SK-N-SH (cell line): ENCODE measurements around the gene PLAGL2. TPM values are rescaled to one million over a fixed set of nuclear protein-coding genes. Genes with fewer than 3 reads are reported as not detected.

Source experiments
- CTCF ChIA-PET: fragments of 300-600, 350-600 bp; formaldehyde crosslinking; extraction: SDS; loops from one replicate; lab custom pipeline; 2021; lab: Yijun Ruan, JAX
- POLR2A ChIA-PET: fragments of 350-600 bp; sonication (Branson Sonifier 250); formaldehyde crosslinking; extraction: SDS; loops from one replicate; lab custom pipeline; 2020; ENCODE audit warnings: antibody characterized with exemption, inconsistent platforms; lab: Yijun Ruan, JAX
- DNase-seq: peaks from one replicate; pipeline ENCODE4 v3.0.0; 2012
- H2AFZ ChIP-seq: fragments of 200-600 bp; sonication (generic); 2 replicates; pipeline ENCODE4 v1.8.1; 2016; ENCODE audit warnings: antibody characterized with exemption, mild to moderate bottlenecking, low read depth
- H3F3A ChIP-seq: fragments of 200-600 bp; sonication (generic); replicated peaks from 2 replicates; pipeline ENCODE3; 2016; ENCODE audit warnings: antibody characterized with exemption, mild to moderate bottlenecking; ENCODE audit not compliant: insufficient read depth
- H3K27ac ChIP-seq, 2 experiments: fragments of 200-500 bp in 1 of 2; fragments of 200-600 bp in 1 of 2; sonication (Bioruptor generic) in 1 of 2; sonication (generic), shearing (Covaris generic) in 1 of 2; 2 replicates each; pipeline versions ENCODE4 v1.5.1 to v1.6.1; 2014 to 2016; ENCODE audit warnings: low read depth in 2 of 2, inconsistent platforms in 1 of 2, low read length in 1 of 2, mild to moderate bottlenecking in 1 of 2, mixed read lengths in 1 of 2
- H3K27me3 ChIP-seq: fragments of 200-600 bp; sonication (generic), shearing (Covaris generic); 2 replicates; pipeline ENCODE4 v1.6.1; 2016; ENCODE audit warnings: mixed run types; ENCODE audit not compliant: insufficient read depth
- H3K36me3 ChIP-seq, 2 experiments: fragments of 200-500 bp in 1 of 2; fragments of 200-600 bp in 1 of 2; sonication (Bioruptor generic) in 1 of 2; sonication (generic) in 1 of 2; replicated peaks in 1 of 2; 2 replicates each; pipeline versions ENCODE3 to v1.5.1; 2014 to 2016; ENCODE audit warnings: low read length in 1 of 2, mild to moderate bottlenecking in 1 of 2; ENCODE audit not compliant: insufficient read depth in 2 of 2, control insufficient read depth in 1 of 2
- H3K4me1 ChIP-seq, 2 experiments: fragments of 200-500 bp in 1 of 2; fragments of 200-600 bp in 1 of 2; sonication (Bioruptor generic) in 1 of 2; sonication (generic), shearing (Covaris generic) in 1 of 2; 2 replicates each; pipeline versions ENCODE4 v1.5.1 to v1.6.1; 2014 to 2016; ENCODE audit warnings: low read depth in 1 of 2, low read length in 1 of 2, mixed run types in 1 of 2; ENCODE audit not compliant: insufficient read depth in 2 of 2, control insufficient read depth in 1 of 2
- H3K4me2 ChIP-seq: fragments of 200-600 bp; sonication (generic), shearing (Covaris generic); 2 replicates; pipeline ENCODE4 v1.6.1; 2017; ENCODE audit warnings: mixed run types
- H3K4me3 ChIP-seq, 2 experiments: fragments of 200-500 bp in 1 of 2; fragments of 200-600 bp in 1 of 2; sonication (Bioruptor generic) in 1 of 2; sonication (generic), shearing (Covaris generic) in 1 of 2; 2 replicates each; pipeline versions ENCODE4 v1.5.1 to v1.8.1; 2014 to 2016; ENCODE audit warnings: low read depth in 2 of 2, inconsistent platforms in 1 of 2, low read length in 1 of 2, mild to moderate bottlenecking in 1 of 2, mixed read lengths in 1 of 2, moderate library complexity in 1 of 2
- H3K79me2 ChIP-seq: fragments of 200-600 bp; sonication (generic); 2 replicates; pipeline ENCODE4 v1.8.1; 2017; ENCODE audit warnings: mild to moderate bottlenecking; ENCODE audit not compliant: insufficient read depth
- H3K9ac ChIP-seq: fragments of 200-600 bp; sonication (generic); 2 replicates; pipeline ENCODE4 v1.6.1; 2017; ENCODE audit warnings: mixed run types
- H3K9me2 ChIP-seq: fragments of 200-600 bp; sonication (generic); 2 replicates; pipeline ENCODE4 v1.6.1; 2017; ENCODE audit warnings: mixed run types
- H3K9me3 ChIP-seq: fragments of 200-600 bp; sonication (generic); 2 replicates; pipeline ENCODE4 v1.6.1; 2017; ENCODE audit warnings: mixed run types, mild to moderate bottlenecking, moderate library complexity
- H4K20me1 ChIP-seq: fragments of 200-600 bp; sonication (generic); 2 replicates; pipeline ENCODE4 v1.6.1; 2017; ENCODE audit warnings: mild to moderate bottlenecking, mixed run types; ENCODE audit not compliant: insufficient read depth
- EP300 ChIP-seq, 2 experiments: IDR thresholded peaks; 2 replicates each; pipeline versions ENCODE4 v1.4.0 to v1.6.1; 2012; ENCODE audit warnings: borderline replicate concordance in 1 of 2, low read depth in 1 of 2, low read length in 1 of 2
- FOXJ3 ChIP-seq: sonication (generic); formaldehyde crosslinking; IDR thresholded peaks from 2 replicates; pipeline ENCODE4 v1.5.1; 2020; ENCODE audit warnings: mild to moderate bottlenecking, missing genetic modification reagents
- JUND ChIP-seq: IDR thresholded peaks from 2 replicates; pipeline ENCODE4 v1.4.0; 2012
- MAX ChIP-seq: IDR thresholded peaks from 2 replicates; pipeline ENCODE4 v1.4.0; 2012; ENCODE audit warnings: low read depth
- MEF2A ChIP-seq: IDR thresholded peaks from 2 replicates; pipeline ENCODE4 v1.4.0; 2012; ENCODE audit warnings: low read depth, borderline replicate concordance
- MXI1 ChIP-seq: IDR thresholded peaks from 2 replicates; pipeline ENCODE4 v1.6.1; 2012; ENCODE audit warnings: mild to moderate bottlenecking, low read depth, low read length, improper control_type of control experiment
- NFIC ChIP-seq: IDR thresholded peaks from 2 replicates; pipeline ENCODE4 v1.4.0; 2012; ENCODE audit warnings: borderline replicate concordance
- POLR2AphosphoS5 ChIP-seq: IDR thresholded peaks from 2 replicates; pipeline ENCODE4 v1.6.1; 2012; ENCODE audit warnings: low read depth, low read length
- RFX5 ChIP-seq: IDR thresholded peaks from 2 replicates; pipeline ENCODE4 v1.6.1; 2012; ENCODE audit warnings: mild to moderate bottlenecking, improper control_type of control experiment, low read length
- SIN3A ChIP-seq: IDR thresholded peaks from 2 replicates; pipeline ENCODE4 v1.6.1; 2012; ENCODE audit warnings: low read depth, mild to moderate bottlenecking, low read length, moderate library complexity, borderline replicate concordance
- SMC3 ChIP-seq: IDR thresholded peaks from 2 replicates; pipeline ENCODE4 v1.6.1; 2012; ENCODE audit warnings: low read depth, low read length, improper control_type of control experiment
- TCF12 ChIP-seq: IDR thresholded peaks from 2 replicates; pipeline ENCODE4 v1.4.0; 2012
- TEAD4 ChIP-seq: IDR thresholded peaks from 2 replicates; pipeline ENCODE4 v1.4.0; 2012; ENCODE audit warnings: mild to moderate bottlenecking, borderline replicate concordance; ENCODE audit not compliant: insufficient read depth
- YY1 ChIP-seq: IDR thresholded peaks from 2 replicates; pipeline ENCODE4 v1.4.0; 2012; ENCODE audit warnings: low read depth, mild to moderate bottlenecking
- WGBS: methylation state at CpG from one replicate; pipeline ENCODE4 v1.1.6; 2017; ENCODE audit warnings: low lambda C conversion rate; 5-methylcytosine and 5-hydroxymethylcytosine counted together
- polyA plus RNA-seq, 3 experiments: library from polyadenylated mRNA; depleted of rRNA; stranded (reverse); fragments of >200 nt; gene quantifications; 2 replicates each; pipeline ENCODE4 v1.2.3, GENCODE V29; 2012
- TF ChIP-seq, protein P1 (sequence below): fragments of 150-350 bp; IDR thresholded peaks from 2 replicates; pipeline ENCODE4 v1.6.1; 2016; ENCODE audit warnings: mild to moderate bottlenecking, low read depth, low read length
- TF ChIP-seq, protein P2 (sequence below): IDR thresholded peaks from 2 replicates; pipeline ENCODE4 v1.4.0; 2012; ENCODE audit warnings: low read depth, borderline replicate concordance

Gene PLAGL2
- polyA plus RNA-seq, 1 of the 3 experiments (the other 2 are of a cell fraction) = 4.0 TPM

GRCh38 chr20:32192698-32193097 is 14.8 kb downstream of the PLAGL2 start:
- H3F3A ChIP-seq = peaks cover 22% of the 10 kb centered on the region
- DNase-seq = no peak
- TF ChIP-seq TEAD4 = no peak
- TF ChIP-seq RFX5 = no peak
- TF ChIP-seq MEF2A = no peak
- H3K79me2 ChIP-seq = no peaks in the 10 kb centered on the region
- no peak overlapping the region for H2AFZ ChIP-seq
- ChIA-PET CTCF (no interaction called here), POLR2A (no interaction called here)
- H3K4me1 ChIP-seq = peaks cover 0 to 23% of the 10 kb centered on the region in 2 experiments; a peak in 2 of 4 replicates
- peaks cover 12 to 39% of the 10 kb centered on the region in 2 experiments for H3K36me3 ChIP-seq
- no peak overlapping the region for H3K27ac ChIP-seq
- no peak overlapping the region for H3K4me3 ChIP-seq
- H3K9me3 ChIP-seq = no peaks in the 10 kb centered on the region
- H3K9ac ChIP-seq = no peak overlapping the region
- H3K4me2 ChIP-seq = no peak overlapping the region
- no peaks in the 10 kb centered on the region for H3K27me3 ChIP-seq
- H3K9me2 ChIP-seq = no peaks in the 10 kb centered on the region
- 0 out of 2 replicates have a peak, but pooled peaks cover 1% of the 10 kb centered on the region for H4K20me1 ChIP-seq
- WGBS = 94% methylated on average over 3 of the region's 3 CpGs

GRCh38 chr20:32191873-32192272 is 15.7 kb downstream of the PLAGL2 start:
- no peaks in the 10 kb centered on the region for H3K9me2 ChIP-seq

More at GRCh38 chr20:32191873-32192272, 15.7 kb downstream of the PLAGL2 start:
- H3K27me3 ChIP-seq = no peaks in the 10 kb centered on the region
- H3K4me1 ChIP-seq = peaks cover 0 to 23% of the 10 kb centered on the region in 2 experiments; a peak in 2 of 4 replicates
- H3K4me2 ChIP-seq = no peak overlapping the region
- peaks cover 6 to 31% of the 10 kb centered on the region in 2 experiments for H3K36me3 ChIP-seq
- no peaks in the 10 kb centered on the region for H4K20me1 ChIP-seq
- H3K4me3 ChIP-seq = no peak overlapping the region
- no peak overlapping the region for H3K9ac ChIP-seq
- H2AFZ ChIP-seq = no peak overlapping the region
- CTCF ChIA-PET = no interaction called here
- H3K9me3 ChIP-seq = no peaks in the 10 kb centered on the region
- POLR2A ChIA-PET = no interaction called here
- TF ChIP-seq, protein P1, sequence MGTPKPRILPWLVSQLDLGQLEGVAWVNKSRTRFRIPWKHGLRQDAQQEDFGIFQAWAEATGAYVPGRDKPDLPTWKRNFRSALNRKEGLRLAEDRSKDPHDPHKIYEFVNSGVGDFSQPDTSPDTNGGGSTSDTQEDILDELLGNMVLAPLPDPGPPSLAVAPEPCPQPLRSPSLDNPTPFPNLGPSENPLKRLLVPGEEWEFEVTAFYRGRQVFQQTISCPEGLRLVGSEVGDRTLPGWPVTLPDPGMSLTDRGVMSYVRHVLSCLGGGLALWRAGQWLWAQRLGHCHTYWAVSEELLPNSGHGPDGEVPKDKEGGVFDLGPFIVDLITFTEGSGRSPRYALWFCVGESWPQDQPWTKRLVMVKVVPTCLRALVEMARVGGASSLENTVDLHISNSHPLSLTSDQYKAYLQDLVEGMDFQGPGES = no peak
- TF ChIP-seq POLR2AphosphoS5 (no peak), JUND (no peak), SIN3A (no peak), TCF12 (no peak), MXI1 (no peak), MAX (no peak), NFIC (no peak), SMC3 (no peak), EP300 (IDR thresholded peaks at IDR 0.05; ENCODE audit: borderline replicate concordance in 1 of 2, low read depth in 1 of 2, low read length in 1 of 2) (no peak), YY1 (no peak), FOXJ3 (CRISPR knock-in tag) (no peak)
- TF ChIP-seq, protein P2, sequence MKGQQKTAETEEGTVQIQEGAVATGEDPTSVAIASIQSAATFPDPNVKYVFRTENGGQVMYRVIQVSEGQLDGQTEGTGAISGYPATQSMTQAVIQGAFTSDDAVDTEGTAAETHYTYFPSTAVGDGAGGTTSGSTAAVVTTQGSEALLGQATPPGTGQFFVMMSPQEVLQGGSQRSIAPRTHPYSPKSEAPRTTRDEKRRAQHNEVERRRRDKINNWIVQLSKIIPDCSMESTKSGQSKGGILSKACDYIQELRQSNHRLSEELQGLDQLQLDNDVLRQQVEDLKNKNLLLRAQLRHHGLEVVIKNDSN = no peak
- no peaks in the 10 kb centered on the region for H3K79me2 ChIP-seq
- H3F3A ChIP-seq = peaks cover 19% of the 10 kb centered on the region
- no peak overlapping the region for H3K27ac ChIP-seq
- no peak for DNase-seq
